ENCODE measurements around the gene NTPCR. TPM values are rescaled to one million over a fixed set of nuclear protein-coding genes. Genes with fewer than 3 reads are reported as not detected.
"Not testable (repeated sequence)": the region's sequence is repeated elsewhere in the genome, so short reads cannot be mapped to it uniquely, and the experiment has no call there.

Gene NTPCR
- total and polyA plus RNA-seq, 9 donors: 17.5 to 46.5 (median 37.6) TPM

DNA sequence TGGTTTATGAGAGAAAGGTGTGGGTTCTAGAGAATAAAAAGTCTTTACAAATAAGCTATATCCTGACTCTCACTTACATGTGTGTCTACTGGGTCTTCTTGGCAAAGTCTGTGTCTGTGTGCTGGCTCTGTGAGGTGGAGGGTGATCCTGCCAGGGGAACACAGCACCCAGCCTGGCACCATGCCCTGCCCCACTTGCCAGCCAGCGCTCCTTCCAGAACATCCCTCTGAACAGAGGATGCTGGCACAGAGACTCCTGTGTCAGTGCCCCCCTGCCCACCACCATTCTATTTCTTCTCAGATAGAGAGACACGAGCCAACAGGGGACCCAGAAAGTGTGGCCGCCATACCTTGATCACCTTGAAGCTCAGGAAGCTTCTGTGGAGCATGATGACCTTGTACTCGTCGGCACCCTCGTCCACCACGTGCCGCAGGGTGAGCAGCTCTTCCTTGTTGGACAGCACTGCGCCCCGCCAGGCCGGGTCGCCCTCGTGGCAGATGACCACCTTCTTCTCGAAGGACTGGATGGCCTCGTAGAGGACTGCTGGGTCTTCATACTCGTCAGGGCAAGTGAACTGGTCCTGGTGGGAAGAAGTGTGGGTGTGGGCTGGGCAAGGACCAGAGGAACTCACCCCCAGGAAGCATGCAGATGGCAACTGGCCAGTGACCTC is 49.7 kb downstream of the NTPCR start:
- Histone ChIP-seq H3K4me1 (ENCODE audit: insufficient read depth) (no peaks in the 10 kb centered on the region), H3K27me3 (no peaks in the 10 kb centered on the region), H3K9me3 (no peaks in the 10 kb centered on the region), H3K27ac (no peak overlapping the region), H3K4me3 (no peak overlapping the region), H3K36me3 (no peaks in the 10 kb centered on the region)
- intact Hi-C loops (cut with DNase I): no loop called here
- TF ChIP-seq POLR2A (IDR thresholded peaks at IDR 0.05) (no peak), EP300 (IDR thresholded peaks at IDR 0.05) (no peak)
- TF ChIP-seq, protein P1, sequence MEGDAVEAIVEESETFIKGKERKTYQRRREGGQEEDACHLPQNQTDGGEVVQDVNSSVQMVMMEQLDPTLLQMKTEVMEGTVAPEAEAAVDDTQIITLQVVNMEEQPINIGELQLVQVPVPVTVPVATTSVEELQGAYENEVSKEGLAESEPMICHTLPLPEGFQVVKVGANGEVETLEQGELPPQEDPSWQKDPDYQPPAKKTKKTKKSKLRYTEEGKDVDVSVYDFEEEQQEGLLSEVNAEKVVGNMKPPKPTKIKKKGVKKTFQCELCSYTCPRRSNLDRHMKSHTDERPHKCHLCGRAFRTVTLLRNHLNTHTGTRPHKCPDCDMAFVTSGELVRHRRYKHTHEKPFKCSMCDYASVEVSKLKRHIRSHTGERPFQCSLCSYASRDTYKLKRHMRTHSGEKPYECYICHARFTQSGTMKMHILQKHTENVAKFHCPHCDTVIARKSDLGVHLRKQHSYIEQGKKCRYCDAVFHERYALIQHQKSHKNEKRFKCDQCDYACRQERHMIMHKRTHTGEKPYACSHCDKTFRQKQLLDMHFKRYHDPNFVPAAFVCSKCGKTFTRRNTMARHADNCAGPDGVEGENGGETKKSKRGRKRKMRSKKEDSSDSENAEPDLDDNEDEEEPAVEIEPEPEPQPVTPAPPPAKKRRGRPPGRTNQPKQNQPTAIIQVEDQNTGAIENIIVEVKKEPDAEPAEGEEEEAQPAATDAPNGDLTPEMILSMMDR (IDR thresholded peaks at IDR 0.05): no peak
- 95 to 97% (median 96%) methylated on average over 16 of the region's 16 CpGs for WGBS, 3 donors
- no peak for DNase-seq

DNA sequence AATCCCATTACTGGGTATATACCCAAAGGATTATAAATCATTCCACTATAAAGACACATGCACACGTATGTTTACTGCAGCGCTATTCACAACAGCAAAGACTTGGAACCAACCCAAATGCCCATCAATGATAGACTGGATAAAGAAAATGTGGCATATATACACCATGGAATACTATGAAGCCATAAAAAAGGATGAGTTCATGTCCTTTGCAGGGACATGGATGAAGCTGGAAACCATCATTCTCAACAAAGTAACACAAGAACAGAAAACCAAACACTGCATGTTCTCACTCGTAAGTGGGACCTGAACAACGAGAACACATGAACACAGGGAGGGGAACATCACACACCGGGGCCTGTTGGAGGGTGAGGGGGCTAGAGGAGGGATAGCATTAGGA is 53.2 kb downstream of the NTPCR start:
- DNase-seq; H3K4me3 ChIP-seq; H3K36me3 ChIP-seq; H3K9me3 ChIP-seq; intact Hi-C loops (cut with DNase I); H3K27ac ChIP-seq; H3K27me3 ChIP-seq; H3K4me1 ChIP-seq (ENCODE audit: insufficient read depth): not testable (repeated sequence)
- WGBS, 3 donors: 97 to 99% (median 97%) methylated on average over 5 of the region's 5 CpGs

DNA sequence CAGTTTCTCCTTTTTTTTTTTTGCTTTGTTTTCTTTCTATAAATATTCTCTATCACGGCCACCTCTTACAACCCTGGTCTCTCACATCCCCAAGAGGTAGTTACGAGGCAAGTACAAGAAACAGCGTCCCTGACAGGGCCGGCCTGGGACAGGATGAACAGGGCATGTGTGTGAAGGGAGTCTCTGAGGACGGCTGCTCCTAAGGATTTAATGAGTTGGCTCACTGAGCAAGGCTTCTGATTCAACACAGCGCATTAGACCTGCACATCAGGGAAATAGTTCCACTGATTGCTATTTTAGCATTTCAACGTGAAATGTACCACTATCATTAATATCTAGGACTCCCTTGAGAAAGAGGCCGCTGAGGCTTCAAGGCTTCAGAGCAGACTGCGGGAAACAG is 54.0 kb downstream of the NTPCR start:
- Histone ChIP-seq H3K27me3 (no peaks in the 10 kb centered on the region), H3K9me3 (no peaks in the 10 kb centered on the region), H3K4me3 (no peak overlapping the region), H3K4me1 (ENCODE audit: insufficient read depth) (no peaks in the 10 kb centered on the region), H3K27ac (no peak overlapping the region), H3K36me3 (no peaks in the 10 kb centered on the region)
- TF ChIP-seq POLR2A (IDR thresholded peaks at IDR 0.05) (no peak), EP300 (IDR thresholded peaks at IDR 0.05) (no peak)
- TF ChIP-seq, protein P1 (IDR thresholded peaks at IDR 0.05): no peak
- intact Hi-C loops (cut with DNase I): no loop called here
- WGBS, 3 donors: 83 to 88% (median 88%) methylated on average over 9 of the region's 9 CpGs
- DNase-seq: no peak

DNA sequence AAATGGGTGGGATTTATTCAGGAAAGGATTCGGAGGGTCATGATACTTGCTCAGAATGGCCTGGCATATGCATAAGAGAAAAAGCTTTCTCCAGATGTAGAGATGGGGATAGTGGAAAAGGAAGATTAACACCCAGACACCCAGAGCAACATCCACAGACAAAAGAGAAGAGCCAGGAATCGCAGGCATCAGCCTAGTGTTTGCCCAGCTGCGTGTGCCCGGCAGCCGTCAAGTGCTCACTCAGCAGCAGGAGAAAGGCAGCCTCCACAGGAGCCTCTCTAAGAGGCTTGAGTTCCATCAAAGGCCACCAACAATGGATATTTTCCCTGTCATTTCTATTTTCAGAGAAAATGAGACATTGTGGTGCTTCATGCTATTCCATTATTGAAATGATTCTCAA is 54.7 kb downstream of the NTPCR start:
- no peaks in the 10 kb centered on the region for H3K4me1 ChIP-seq (ENCODE audit: insufficient read depth)
- no peaks in the 10 kb centered on the region for H3K36me3 ChIP-seq
- H3K9me3 ChIP-seq: no peaks in the 10 kb centered on the region
- TF ChIP-seq POLR2A (IDR thresholded peaks at IDR 0.05): no peak
- TF ChIP-seq, protein P1 (IDR thresholded peaks at IDR 0.05): no peak
- no peak for TF ChIP-seq EP300 (IDR thresholded peaks at IDR 0.05)
- H3K4me3 ChIP-seq: no peak overlapping the region
- H3K27me3 ChIP-seq: no peaks in the 10 kb centered on the region
- intact Hi-C loops (cut with DNase I): no loop called here
- 96 to 100% (median 98%) methylated on average over 5 of the region's 5 CpGs for WGBS, 3 donors
- no peak for DNase-seq
- H3K27ac ChIP-seq: no peak overlapping the region

DNA sequence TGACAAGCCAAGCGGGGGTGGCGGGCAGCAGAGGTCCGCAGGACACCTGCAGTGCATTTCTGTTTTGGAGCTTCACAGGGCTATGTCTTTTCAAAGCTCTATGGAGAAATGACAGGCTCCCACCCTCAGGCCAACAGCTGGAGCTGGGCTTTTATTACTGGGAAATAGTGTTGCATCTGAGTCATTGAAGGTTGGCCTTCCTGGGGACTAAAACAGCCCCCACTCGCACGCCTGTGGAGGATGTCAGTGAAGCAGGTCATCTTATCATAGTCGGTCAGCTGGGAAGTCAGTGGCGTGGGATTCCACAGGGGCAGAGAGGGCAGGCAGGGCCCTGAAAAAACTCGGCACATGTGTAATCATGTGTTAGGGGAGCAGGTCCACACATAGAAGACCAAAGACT is 55.3 kb downstream of the NTPCR start:
- Histone ChIP-seq H3K4me1 (ENCODE audit: insufficient read depth) (no peaks in the 10 kb centered on the region), H3K27ac (no peak overlapping the region), H3K4me3 (no peak overlapping the region), H3K9me3 (no peaks in the 10 kb centered on the region), H3K27me3 (no peaks in the 10 kb centered on the region), H3K36me3 (no peaks in the 10 kb centered on the region)
- TF ChIP-seq EP300 (IDR thresholded peaks at IDR 0.05) (no peak), POLR2A (IDR thresholded peaks at IDR 0.05) (no peak)
- TF ChIP-seq, protein P1 (IDR thresholded peaks at IDR 0.05): no peak
- intact Hi-C loops (cut with DNase I): no loop called here
- no peak for DNase-seq
- 56 to 77% (median 71%) methylated on average over 8 of the region's 8 CpGs for WGBS, 3 donors
